ENCODE measurements around the gene LCORL. TPM values are rescaled to one million over a fixed set of nuclear protein-coding genes. Genes with fewer than 3 reads are reported as not detected.

The LCORL gene
- total and polyA plus RNA-seq, 2 of the 4 experiments (the other 2 are of a cell fraction), result 2.1 to 5.0 TPM

- DNase-seq (no peak), ATAC-seq (ENCODE audit: low read depth) (no peak)
- CTCF ChIA-PET, result no interaction called here
- Histone ChIP-seq H3K4ac (ENCODE audit: low read depth, low read length) (no peak overlapping the region), H2AK9ac (replicated peaks; ENCODE audit: low read depth, low read length, poor library complexity) (no peak overlapping the region), H3K27ac (ENCODE audit: insufficient read depth, low read length) (no peak overlapping the region), H3K27me3 (ENCODE audit: control insufficient read depth, insufficient read depth, low read length) (no peaks in the 10 kb centered on the region), H3K56ac (ENCODE audit: extremely low read depth, insufficient read depth, low read length) (no peak overlapping the region), H3K18ac (ENCODE audit: low read depth, low read length) (no peak overlapping the region), H3K79me1 (ENCODE audit: low read depth in 1 of 2, low read length in 2 of 2) (no peaks in the 10 kb centered on the region), H3K9me1 (ENCODE audit: insufficient read depth, low read length) (no peaks in the 10 kb centered on the region), H4K20me1 (ENCODE audit: insufficient read depth, low read length) (no peaks in the 10 kb centered on the region), H4K8ac (ENCODE audit: low read depth in 2 of 2, low read length in 2 of 2) (no peak overlapping the region), H4K91ac (ENCODE audit: insufficient read depth, low read depth, low read length) (no peak overlapping the region), H3K23ac (ENCODE audit: low read depth, low read length) (no peak overlapping the region), H3K4me2 (ENCODE audit: low read depth, low read length) (no peak overlapping the region), H3K4me1 (ENCODE audit: control insufficient read depth, insufficient read depth, low read length) (no peaks in the 10 kb centered on the region), H4K5ac (ENCODE audit: low read depth, low read length) (no peak overlapping the region), H2BK20ac (ENCODE audit: low read depth, low read length) (no peak overlapping the region), H2BK15ac (ENCODE audit: low read depth, low read length) (no peak overlapping the region), H3K36me3 (ENCODE audit: control insufficient read depth, insufficient read depth, low read length) (no peaks in the 10 kb centered on the region), H3K14ac (replicated peaks; ENCODE audit: low read depth, low read length) (no peak overlapping the region), H3K9ac (ENCODE audit: low read depth, low read length) (no peak overlapping the region), H3K9me3 (ENCODE audit: control insufficient read depth, insufficient read depth, low read length) (no peaks in the 10 kb centered on the region), H2BK5ac (ENCODE audit: low read depth, low read length, poor library complexity, severe bottlenecking) (no peak overlapping the region), H3K4me3 (ENCODE audit: insufficient read depth, low read depth, low read length) (no peak overlapping the region), H2BK120ac (ENCODE audit: low read depth, low read length) (no peak overlapping the region), H2AFZ (replicated peaks; ENCODE audit: low read length, poor library complexity) (no peak overlapping the region), H2AK5ac (ENCODE audit: low read depth, low read length) (no peak overlapping the region)
- TF ChIP-seq, protein P1, sequence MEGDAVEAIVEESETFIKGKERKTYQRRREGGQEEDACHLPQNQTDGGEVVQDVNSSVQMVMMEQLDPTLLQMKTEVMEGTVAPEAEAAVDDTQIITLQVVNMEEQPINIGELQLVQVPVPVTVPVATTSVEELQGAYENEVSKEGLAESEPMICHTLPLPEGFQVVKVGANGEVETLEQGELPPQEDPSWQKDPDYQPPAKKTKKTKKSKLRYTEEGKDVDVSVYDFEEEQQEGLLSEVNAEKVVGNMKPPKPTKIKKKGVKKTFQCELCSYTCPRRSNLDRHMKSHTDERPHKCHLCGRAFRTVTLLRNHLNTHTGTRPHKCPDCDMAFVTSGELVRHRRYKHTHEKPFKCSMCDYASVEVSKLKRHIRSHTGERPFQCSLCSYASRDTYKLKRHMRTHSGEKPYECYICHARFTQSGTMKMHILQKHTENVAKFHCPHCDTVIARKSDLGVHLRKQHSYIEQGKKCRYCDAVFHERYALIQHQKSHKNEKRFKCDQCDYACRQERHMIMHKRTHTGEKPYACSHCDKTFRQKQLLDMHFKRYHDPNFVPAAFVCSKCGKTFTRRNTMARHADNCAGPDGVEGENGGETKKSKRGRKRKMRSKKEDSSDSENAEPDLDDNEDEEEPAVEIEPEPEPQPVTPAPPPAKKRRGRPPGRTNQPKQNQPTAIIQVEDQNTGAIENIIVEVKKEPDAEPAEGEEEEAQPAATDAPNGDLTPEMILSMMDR (conservative IDR thresholded peaks at IDR 0.05; ENCODE audit: low read depth, low read length), result no peak
- TF ChIP-seq NFE2L2 (IDR thresholded peaks at IDR 0.05; ENCODE audit: low read depth, low read length) (no peak), MAZ (IDR thresholded peaks at IDR 0.05; ENCODE audit: borderline replicate concordance, low read depth, low read length) (no peak), MXI1 (IDR thresholded peaks at IDR 0.05; ENCODE audit: borderline replicate concordance, low read depth, low read length) (no peak), ELK1 (IDR thresholded peaks at IDR 0.05; ENCODE audit: borderline replicate concordance, low read depth, low read length) (no peak), CHD1 (IDR thresholded peaks at IDR 0.05; ENCODE audit: low read depth, low read length) (no peak), FOS (IDR thresholded peaks at IDR 0.05; ENCODE audit: low read depth, low read length) (no peak), SMC3 (IDR thresholded peaks at IDR 0.05; ENCODE audit: low read depth, low read length) (no peak), RFX5 (IDR thresholded peaks at IDR 0.05; ENCODE audit: low read depth, low read length) (no peak), CEBPB (IDR thresholded peaks at IDR 0.05; ENCODE audit: low read depth, low read length) (no peak)
- dilution Hi-C loops (cut with HindIII; ENCODE audit: low sequenced_read_pairs, unreplicated experiment), result no loop called here
- WGBS, 2 experiments (ENCODE audit: extremely low coverage in 2 of 2, insufficient read length in 1 of 2), result no CpG with 5 or more reads among the region's 5 CpGs
- intact Hi-C loops (cut with micrococcal nuclease), result no loop called here
- POLR2A ChIA-PET (ENCODE audit: unreplicated experiment), result no interaction called here
- no TSS peak for BruUV-seq (replicated peaks)
- in situ Hi-C loops (cut with MboI; ENCODE audit: low sequenced_read_pairs), result no loop called here
These were observed 143.9 kb downstream of the LCORL start for GRCh38 chr4:17877661-17878060.
